Stomach (tissue), 8 donors: ENCODE measurements around the gene SETD4. TPM values are rescaled to one million over a fixed set of nuclear protein-coding genes. Genes with fewer than 3 reads are reported as not detected.

Source experiments
- polyA plus RNA-seq, 3 donors: library from polyadenylated mRNA; stranded (reverse); fragments of 200-250 nt; gene quantifications; one replicate each; pipeline ENCODE4 v1.2.3, GENCODE V29; 2013
- small RNA-seq, 4 donors: library from RNA; depleted of rRNA; stranded (forward); fragments of <200 nt; gene quantifications; one replicate each; pipeline ENCODE3, GENCODE V24; 2016
- total RNA-seq, 5 donors: library from RNA; depleted of rRNA; stranded (reverse); fragments of >200 nt; gene quantifications; one replicate each; pipeline versions ENCODE4 v1.1.0 to v1.2.3, GENCODE V29; 2014 to 2016
- donor health status: healthy with polysubstance abuse.
- donor health status: Bipolar disorder and iron deficiency.
- donor health status: healthy.

Gene SETD4
- total and polyA plus RNA-seq, 8 donors = 6.9 to 87.5 (median 25.5) TPM

Small RNAs within 50 kb of the gene (small RNA-seq; reads per million reads assigned to genes)
- gene RNU6-992P = 0 reads per million in 4 donors

Other genes starting within 250 kb of the SETD4 start
- gene CBR1, start 9.5 kb upstream of the SETD4 start, total RNA-seq = 100 to 1,000 TPM in 3 of 5 donors, 10 to 100 TPM in 2; 79.9 to 372 (median 140) TPM
- 100 to 1,000 TPM in 2 of 3 donors, 10 to 100 TPM in 1; 99.9 to 315 (median 169) TPM for gene CBR1, start 9.5 kb upstream of the SETD4 start, polyA plus RNA-seq
- 10 to 100 TPM in 1 of 5 donors, 1 to 10 TPM in 2, not detected in 2; 1.1 to 10.7 (median 4.7) TPM for gene CBR3, start 74.6 kb upstream of the SETD4 start, total RNA-seq
- 10 to 100 TPM in 1 of 3 donors, 1 to 10 TPM in 2; 4.4 to 32.8 (median 6.4) TPM for gene CBR3, start 74.6 kb upstream of the SETD4 start, polyA plus RNA-seq
- 10 to 100 TPM; 33.8 to 63.2 (median 49.2) TPM for gene DOP1B, start 96.3 kb upstream of the SETD4 start, total RNA-seq
- 10 to 100 TPM in 1 of 3 donors, 1 to 10 TPM in 2; 4.1 to 16.5 (median 4.6) TPM for gene DOP1B, start 96.3 kb upstream of the SETD4 start, polyA plus RNA-seq